K562 (cell line): ENCODE measurements around the gene PSMB10. TPM values are rescaled to one million over a fixed set of nuclear protein-coding genes. Genes with fewer than 3 reads are reported as not detected.

Source experiments
- ATF1 ChIP-seq, 2 experiments: fragments of 450-650 bp in 1 of 2; IDR thresholded peaks; 2 replicates each; pipeline ENCODE4 v1.6.1; 2016; ENCODE audit warnings: missing compliant biosample characterization in 1 of 2, missing genetic modification characterization in 1 of 2
- CBFA2T3 ChIP-seq: fragments of 450-650 bp; IDR thresholded peaks from 2 replicates; pipeline ENCODE4 v1.6.1; 2017
- CEBPZ ChIP-seq: fragments of 150-350 bp; IDR thresholded peaks from 2 replicates; pipeline ENCODE4 v1.6.1; 2014; ENCODE audit warnings: low read depth, mild to moderate bottlenecking, low read length, borderline replicate concordance
- EGR1 ChIP-seq: fragments of 450-650 bp; conservative IDR thresholded peaks from 2 replicates; pipeline ENCODE4 v1.6.1; 2017; ENCODE audit warnings: mild to moderate bottlenecking
- FOXK2 ChIP-seq, 2 experiments: fragments of 450-650 bp; IDR thresholded peaks in 1 of 2; conservative IDR thresholded peaks in 1 of 2; 2 replicates each; pipeline ENCODE4 v1.6.1; 2016; ENCODE audit warnings: low read depth in 2 of 2, mild to moderate bottlenecking in 1 of 2
- IRF2 ChIP-seq: sonication (generic); formaldehyde crosslinking; IDR thresholded peaks from 2 replicates; pipeline ENCODE4 v1.8.1; 2022; ENCODE audit warnings: mild to moderate bottlenecking, missing genetic modification reagents
- KLF16 ChIP-seq: IDR thresholded peaks from 2 replicates; pipeline ENCODE4 v1.6.1; 2016; ENCODE audit warnings: antibody characterized with exemption
- NFATC3 ChIP-seq: fragments of 450-650 bp; IDR thresholded peaks from 2 replicates; pipeline ENCODE4 v1.6.1; 2017; ENCODE audit warnings: mild to moderate bottlenecking
- RAD21 ChIP-seq, 2 experiments: fragments of 250-450 bp in 1 of 2; fragments of 450-650 bp in 1 of 2; sonication (Bioruptor Pico) in 1 of 2; formaldehyde crosslinking in 1 of 2; IDR thresholded peaks in 1 of 2; conservative IDR thresholded peaks in 1 of 2; 2 replicates each; pipeline versions ENCODE4 v1.4.0 to v1.8.0; 2020 to 2022; ENCODE audit warnings: mild to moderate bottlenecking in 2 of 2, moderate library complexity in 1 of 2
- RBM22 ChIP-seq: fragments of 200-400 bp; formaldehyde crosslinking; IDR thresholded peaks from 2 replicates; pipeline ENCODE4 v1.6.1; 2018; ENCODE audit warnings: low read length, low read depth; ENCODE audit not compliant: poor library complexity, severe bottlenecking
- ZBTB2 ChIP-seq: fragments of 450-650 bp; IDR thresholded peaks from 2 replicates; pipeline ENCODE4 v1.6.1; 2016; ENCODE audit warnings: antibody characterized with exemption
- ZNF41 ChIP-seq: fragments of 250-450 bp; sonication (Bioruptor Pico); conservative IDR thresholded peaks from 2 replicates; pipeline ENCODE4 v1.4.0; 2020; ENCODE audit warnings: mild to moderate bottlenecking
- ZNF444 ChIP-seq: fragments of 250-450 bp; sonication (Bioruptor Pico); IDR thresholded peaks from 2 replicates; pipeline ENCODE4 v1.4.0; 2020; ENCODE audit warnings: mild to moderate bottlenecking, moderate library complexity
- ZNF589 ChIP-seq: fragments of 200-800 bp; sonication (Bioruptor generic); IDR thresholded peaks from 2 replicates; pipeline ENCODE4 v1.6.1; 2016; ENCODE audit warnings: low read depth, missing genetic modification characterization, missing compliant biosample characterization
- ZNF592 ChIP-seq: fragments of 450-650 bp; IDR thresholded peaks from 2 replicates; pipeline ENCODE4 v1.6.1; 2017; ENCODE audit warnings: antibody characterized with exemption, mild to moderate bottlenecking
- ZNF639 ChIP-seq, 2 experiments: fragments of 200-800 bp in 1 of 2; sonication (Bioruptor generic) in 1 of 2; sonication (generic) in 1 of 2; formaldehyde crosslinking in 1 of 2; IDR thresholded peaks in 1 of 2; conservative IDR thresholded peaks in 1 of 2; 2 replicates each; pipeline versions ENCODE4 v1.5.0 to v1.6.1; 2016 to 2020; ENCODE audit warnings: missing compliant biosample characterization in 1 of 2, missing genetic modification characterization in 1 of 2, missing genetic modification reagents in 1 of 2
- ZNF77 ChIP-seq: fragments of 250-450 bp; sonication (Bioruptor Pico); IDR thresholded peaks from 2 replicates; pipeline ENCODE4 v1.5.0; 2020
- polyA plus RNA-seq, 8 experiments: library from polyadenylated mRNA; depleted of rRNA in 4 of 8; stranded (reverse) in 5 of 8; unstranded in 3 of 8; fragments of >200 nt; fragmentation: Nextera tagmentation in 2 of 8; fragmentation: Illumina TruSeq in 1 of 8; extraction: Ambion mirVana in 2 of 8; extraction: Trizol in 1 of 8; gene quantifications; 2 replicates each; pipeline versions ENCODE4 v1.2.1 to v1.2.3, GENCODE V29; 2011 to 2014; ENCODE audit warnings: inconsistent platforms in 1 of 8, missing spikeins in 1 of 8
- total RNA-seq, 7 experiments: library from RNA; depleted of rRNA in 6 of 7; stranded (reverse); fragments of >200 nt in 6 of 7; fragmentation: Illumina TruSeq in 2 of 7; extraction: Trizol in 2 of 7; gene quantifications; 2 replicates each; pipeline versions ENCODE4 v1.2.1 to v1.2.3, GENCODE V29; 2011 to 2021; ENCODE audit warnings: low replicate concordance in 1 of 7

Gene PSMB10
- total and polyA plus RNA-seq, 9 of the 15 experiments (the other 6 are each of a cell fraction or from before 2014, with no cell fraction given) = 11.7 to 105 (median 51.0) TPM

GRCh38 chr16:67884684-67885083 lies 52.0 kb downstream of the PSMB10 start, which contains the start of gene NRN1L (continued):
- TF ChIP-seq RAD21 (CRISPR knock-in tag; conservative IDR thresholded peaks at IDR 0.05 in 1 of 2, IDR thresholded peaks at IDR 0.05 in 1 of 2) (no peak), ZNF589 (no peak), ATF1 (CRISPR knock-in tag; IDR thresholded peaks at IDR 0.05) (no peak), ATF1 (tag; IDR thresholded peaks at IDR 0.05) (no peak), ZNF444 (no peak), ZNF77 (no peak), CEBPZ (no peak), CBFA2T3 (no peak), IRF2 (CRISPR knock-in tag) (no peak), EGR1 (no peak), NFATC3 (no peak), FOXK2 (conservative IDR thresholded peaks at IDR 0.05 in 1 of 2, IDR thresholded peaks at IDR 0.05 in 1 of 2; ENCODE audit: low read depth in 2 of 2) (no peak), ZBTB2 (no peak), ZNF592 (no peak), ZNF639 (CRISPR knock-in tag; conservative IDR thresholded peaks at IDR 0.05 in 1 of 2, IDR thresholded peaks at IDR 0.05 in 1 of 2) (no peak), RBM22 (peak; percentile 24), ZNF41 (CRISPR knock-in tag) (no peak), KLF16 (no peak)
